ENCODE data around the gene ABT1. TPM values are rescaled to one million over a fixed set of nuclear protein-coding genes. Genes with fewer than 3 reads are reported as not detected.

ABT1 gene
- total and polyA plus RNA-seq, 2 of the 8 experiments (the other 6 are each of a cell fraction or from before 2014, with no cell fraction given), result 20.5 to 30.7 TPM

- TF ChIP-seq HDAC2 (IDR thresholded peaks at IDR 0.05; ENCODE audit: borderline replicate concordance in 1 of 2, low read depth in 2 of 2, low read length in 2 of 2) (no peak), FOSL1 (IDR thresholded peaks at IDR 0.05; ENCODE audit: insufficient read depth, low read depth, low read length) (no peak), E2F6 (IDR thresholded peaks at IDR 0.05) (no peak), CBX8 (IDR thresholded peaks at IDR 0.05; ENCODE audit: borderline replicate concordance, low read depth, low read length) (no peak), SRF (IDR thresholded peaks at IDR 0.05; ENCODE audit: low read depth, low read length) (no peak), CTCF (IDR thresholded peaks at IDR 0.05; ENCODE audit: control extremely low read depth in 1 of 3, insufficient read depth in 1 of 3, low read depth in 1 of 3, low read length in 3 of 3) (no peak)
Observed at GRCh38 chr6:26599134-26599533, 2.4 kb downstream of the ABT1 start (continued).
